Measurements from ENCODE around the gene SORBS1. TPM values are rescaled to one million over a fixed set of nuclear protein-coding genes. Genes with fewer than 3 reads are reported as not detected.

SORBS1 gene
- polyA plus RNA-seq, 1 donor = 76.7 TPM

GRCh38 chr10:95540514-95541052 is 20.6 kb downstream of the SORBS1 start:
- DNase-seq (ENCODE audit: low read depth) = no peak

- no peak for DNase-seq (ENCODE audit: low read depth)
Observed at GRCh38 chr10:95539560-95540284, 21.4 kb downstream of the SORBS1 start.

GRCh38 chr10:95538412-95538811 is 22.8 kb downstream of the SORBS1 start:
- no peak for DNase-seq (ENCODE audit: low read depth)

GRCh38 chr10:95537542-95537927 is 23.6 kb downstream of the SORBS1 start:
- no peak for DNase-seq (ENCODE audit: low read depth)

- no peak for DNase-seq (ENCODE audit: low read depth)
Observed at GRCh38 chr10:95536894-95537541, 24.2 kb downstream of the SORBS1 start.

- no peak for DNase-seq (ENCODE audit: low read depth)
Observed at GRCh38 chr10:95536017-95536416, 25.2 kb downstream of the SORBS1 start.

GRCh38 chr10:95535526-95535925 is 25.6 kb downstream of the SORBS1 start:
- DNase-seq (ENCODE audit: low read depth) = no peak

GRCh38 chr10:95533590-95533989 is 27.6 kb downstream of the SORBS1 start:
- no peak for DNase-seq (ENCODE audit: low read depth)

GRCh38 chr10:95532536-95532935 is 28.6 kb downstream of the SORBS1 start:
- DNase-seq (ENCODE audit: low read depth) = no peak

GRCh38 chr10:95531994-95532399 is 29.2 kb downstream of the SORBS1 start:
- DNase-seq (ENCODE audit: low read depth) = no peak

- no peak for DNase-seq (ENCODE audit: low read depth)
Observed at GRCh38 chr10:95531058-95531809, 29.9 kb downstream of the SORBS1 start.

GRCh38 chr10:95530561-95530960 is 30.6 kb downstream of the SORBS1 start:
- no peak for DNase-seq (ENCODE audit: low read depth)

GRCh38 chr10:95530029-95530428 is 31.1 kb downstream of the SORBS1 start:
- DNase-seq (ENCODE audit: low read depth) = no peak

GRCh38 chr10:95526044-95526443 is 35.1 kb downstream of the SORBS1 start:
- no peak for DNase-seq (ENCODE audit: low read depth)

GRCh38 chr10:95525033-95525418 is 36.1 kb downstream of the SORBS1 start:
- no peak for DNase-seq (ENCODE audit: low read depth)

GRCh38 chr10:95524358-95525032 is 36.7 kb downstream of the SORBS1 start:
- DNase-seq (ENCODE audit: low read depth) = no peak

- no peak for DNase-seq (ENCODE audit: low read depth)
Observed at GRCh38 chr10:95522117-95522516, 39.1 kb downstream of the SORBS1 start.

GRCh38 chr10:95520617-95521016 is 40.6 kb downstream of the SORBS1 start:
- no peak for DNase-seq (ENCODE audit: low read depth)

- DNase-seq (ENCODE audit: low read depth) = no peak
Observed at GRCh38 chr10:95518455-95519452, 42.4 kb downstream of the SORBS1 start.

Measured in forelimb muscle (tissue), 1 donor.